ENCODE results near the gene LMTK2. TPM values are rescaled to one million over a fixed set of nuclear protein-coding genes. Genes with fewer than 3 reads are reported as not detected.

LMTK2 gene
- 16.0 TPM for polyA plus RNA-seq (ENCODE audit: insufficient read length)
- long read RNA-seq, donor 1 = 0 reads
- long read RNA-seq, donor 2 = 0 reads
- long read RNA-seq, donor 3 = 0 reads
- long read RNA-seq, donor 4 = 0 reads
- long read RNA-seq, donor 5 = 0 reads
- long read RNA-seq, donor 6 = 0 reads
- long read RNA-seq, donor 7, partial matches to known transcripts = 21 of 21 reads
- long read RNA-seq, donor 7, other reads (novel, unspliced or antisense) = 0 of 21 reads
- long read RNA-seq, donor 8, full-length matches to known transcripts = 1 of 1 reads
- long read RNA-seq, donor 8, partial matches to known transcripts = 0 of 1 reads
- long read RNA-seq, donor 8, other reads (novel, unspliced or antisense) = 0 of 1 reads

GRCh38 chr7:98106647-98107312 lies at the start of gene LMTK2:
Gene LMTK2, plus strand, starts transcription at chr7:98106862. Its CDS starts 316 bp downstream, at chr7:98107178.
- DNase-seq = peak; percentile 92

- no peak for DNase-seq
Observed at GRCh38 chr7:98057157-98057556, 49.5 kb upstream of the LMTK2 start.

- DNase-seq = no peak
Observed at GRCh38 chr7:98058186-98058585, 48.5 kb upstream of the LMTK2 start.

GRCh38 chr7:98064233-98064632 lies 42.4 kb upstream of the LMTK2 start:
- no peak for DNase-seq

- DNase-seq = no peak
Observed at GRCh38 chr7:98066208-98066607, 40.5 kb upstream of the LMTK2 start.

GRCh38 chr7:98066934-98067507 lies 39.6 kb upstream of the LMTK2 start:
- no peak for DNase-seq

GRCh38 chr7:98073047-98073446 lies 33.6 kb upstream of the LMTK2 start:
- no peak for DNase-seq

- DNase-seq = no peak
Observed at GRCh38 chr7:98075801-98076200, 30.9 kb upstream of the LMTK2 start.

GRCh38 chr7:98077762-98078161 lies 28.9 kb upstream of the LMTK2 start:
- DNase-seq = no peak

GRCh38 chr7:98078197-98078870 lies 28.3 kb upstream of the LMTK2 start:
- no peak for DNase-seq

- no peak for DNase-seq
Observed at GRCh38 chr7:98079891-98080648, 26.6 kb upstream of the LMTK2 start.

- DNase-seq = no peak
Observed at GRCh38 chr7:98081319-98081718, 25.3 kb upstream of the LMTK2 start.

GRCh38 chr7:98084631-98085030 lies 22.0 kb upstream of the LMTK2 start:
- no peak for DNase-seq

GRCh38 chr7:98085674-98086073 lies 21.0 kb upstream of the LMTK2 start:
- no peak for DNase-seq

- no peak for DNase-seq
Observed at GRCh38 chr7:98086281-98086718, 20.4 kb upstream of the LMTK2 start.

GRCh38 chr7:98088109-98088508 lies 18.6 kb upstream of the LMTK2 start:
- DNase-seq = no peak

GRCh38 chr7:98090116-98090515 lies 16.5 kb upstream of the LMTK2 start:
- no peak for DNase-seq

- no peak for DNase-seq
Observed at GRCh38 chr7:98091061-98091460, 15.6 kb upstream of the LMTK2 start.

- DNase-seq = no peak
Observed at GRCh38 chr7:98091523-98091922, 15.1 kb upstream of the LMTK2 start.

- no peak for DNase-seq
Observed at GRCh38 chr7:98097042-98097645, 9.5 kb upstream of the LMTK2 start.

GRCh38 chr7:98100088-98100487 lies 6.6 kb upstream of the LMTK2 start:
- DNase-seq = no peak

GRCh38 chr7:98102170-98102569 lies 4.5 kb upstream of the LMTK2 start:
- no peak for DNase-seq

Measured in left kidney (tissue), 8 donors.